GM18498 (cell line): Measurements from ENCODE around the gene SPOP.

ENCODE experiments used
- ATAC-seq: cut with Tn5 transposase; IDR thresholded peaks from one replicate; pipeline ENCODE4 v1.9.1; 2021; ENCODE audit warnings: mild to moderate bottlenecking, moderate library complexity; ENCODE audit not compliant: unreplicated experiment

The SPOP gene

GRCh38 chr17:49588726-49589576 is 88.9 kb downstream of the SPOP start:
- ATAC-seq: no peak

GRCh38 chr17:49588312-49588711 is 89.6 kb downstream of the SPOP start:
- ATAC-seq: no peak

- no peak for ATAC-seq
Observed at GRCh38 chr17:49587366-49588073, 90.4 kb downstream of the SPOP start.

GRCh38 chr17:49585422-49586027 is 92.4 kb downstream of the SPOP start:
- no peak for ATAC-seq

- no peak for ATAC-seq
Observed at GRCh38 chr17:49583889-49584288, 94.0 kb downstream of the SPOP start.

GRCh38 chr17:49583226-49583625 is 94.7 kb downstream of the SPOP start:
- ATAC-seq: no peak

GRCh38 chr17:49582789-49583188 is 95.1 kb downstream of the SPOP start:
- no peak for ATAC-seq

- no peak for ATAC-seq
Observed at GRCh38 chr17:49582055-49582722, 95.7 kb downstream of the SPOP start.

- no peak for ATAC-seq
Observed at GRCh38 chr17:49581648-49581998, 96.3 kb downstream of the SPOP start.

GRCh38 chr17:49580981-49581647 is 96.8 kb downstream of the SPOP start:
- no peak for ATAC-seq

- no peak for ATAC-seq
Observed at GRCh38 chr17:49580055-49580721, 97.7 kb downstream of the SPOP start.

- ATAC-seq: no peak
Observed at GRCh38 chr17:49579522-49579921, 98.4 kb downstream of the SPOP start.

- no peak for ATAC-seq
Observed at GRCh38 chr17:49578952-49579500, 98.9 kb downstream of the SPOP start.

- no peak for ATAC-seq
Observed at GRCh38 chr17:49578414-49578813, 99.5 kb downstream of the SPOP start.

GRCh38 chr17:49577963-49578362 is 99.9 kb downstream of the SPOP start:
- ATAC-seq: no peak

GRCh38 chr17:49577650-49577934 is 100.3 kb downstream of the SPOP start:
- no peak for ATAC-seq

GRCh38 chr17:49576917-49577649 is 100.8 kb downstream of the SPOP start:
- no peak for ATAC-seq

GRCh38 chr17:49576088-49576916 is 101.6 kb downstream of the SPOP start:
- no peak for ATAC-seq

GRCh38 chr17:49575679-49576087 is 102.2 kb downstream of the SPOP start, which contains the start of gene NXPH3:
TSS of gene NXPH3 (plus strand) at chr17:49575871. CDS start at chr17:49576220, 349 bp downstream.
- no peak for ATAC-seq
